Suprapubic skin (tissue), 4 donors: Measurements from ENCODE around the gene RPRD2.

Source experiments
- EP300 ChIP-seq: sonication (generic); formaldehyde crosslinking; IDR thresholded peaks from one replicate; pipeline ENCODE4 v1.6.1; 2017; ENCODE audit warnings: antibody characterized with exemption
- POLR2A ChIP-seq, 2 donors: fragments of 450-650 bp; IDR thresholded peaks; one replicate each; pipeline ENCODE4 v1.6.1; 2017; ENCODE audit warnings: antibody characterized with exemption in 2 of 2, mild to moderate bottlenecking in 2 of 2, moderate library complexity in 2 of 2
- POLR2AphosphoS5 ChIP-seq, 3 donors: sonication (generic); formaldehyde crosslinking; IDR thresholded peaks; one replicate each; pipeline ENCODE4 v1.6.1; 2017; ENCODE audit warnings: antibody characterized with exemption in 3 of 3
- TF ChIP-seq, protein P1 (sequence below), 2 donors: fragments of 200-600 bp in 1 of 2; fragments of 450-650 bp in 1 of 2; sonication (generic) in 1 of 2; IDR thresholded peaks; one replicate each; pipeline ENCODE4 v1.5.1; 2016 to 2019; ENCODE audit warnings: antibody characterized with exemption in 2 of 2, mild to moderate bottlenecking in 1 of 2, moderate library complexity in 1 of 2

- TF ChIP-seq, protein P1, sequence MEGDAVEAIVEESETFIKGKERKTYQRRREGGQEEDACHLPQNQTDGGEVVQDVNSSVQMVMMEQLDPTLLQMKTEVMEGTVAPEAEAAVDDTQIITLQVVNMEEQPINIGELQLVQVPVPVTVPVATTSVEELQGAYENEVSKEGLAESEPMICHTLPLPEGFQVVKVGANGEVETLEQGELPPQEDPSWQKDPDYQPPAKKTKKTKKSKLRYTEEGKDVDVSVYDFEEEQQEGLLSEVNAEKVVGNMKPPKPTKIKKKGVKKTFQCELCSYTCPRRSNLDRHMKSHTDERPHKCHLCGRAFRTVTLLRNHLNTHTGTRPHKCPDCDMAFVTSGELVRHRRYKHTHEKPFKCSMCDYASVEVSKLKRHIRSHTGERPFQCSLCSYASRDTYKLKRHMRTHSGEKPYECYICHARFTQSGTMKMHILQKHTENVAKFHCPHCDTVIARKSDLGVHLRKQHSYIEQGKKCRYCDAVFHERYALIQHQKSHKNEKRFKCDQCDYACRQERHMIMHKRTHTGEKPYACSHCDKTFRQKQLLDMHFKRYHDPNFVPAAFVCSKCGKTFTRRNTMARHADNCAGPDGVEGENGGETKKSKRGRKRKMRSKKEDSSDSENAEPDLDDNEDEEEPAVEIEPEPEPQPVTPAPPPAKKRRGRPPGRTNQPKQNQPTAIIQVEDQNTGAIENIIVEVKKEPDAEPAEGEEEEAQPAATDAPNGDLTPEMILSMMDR (IDR thresholded peaks at IDR 0.05): no peak
- no peak for TF ChIP-seq POLR2A (IDR thresholded peaks at IDR 0.05)
- TF ChIP-seq EP300: no peak
- TF ChIP-seq POLR2AphosphoS5 (IDR thresholded peaks at IDR 0.05): no peak
Measured at GRCh38 chr1:150415800-150416199, 51.9 kb downstream of the RPRD2 start.
